Stomach (tissue), 9 donors: Measurements from ENCODE around the gene GNB5. TPM values are rescaled to one million over a fixed set of nuclear protein-coding genes. Genes with fewer than 3 reads are reported as not detected.

Experiments
- DNase-seq, 2 donors: peaks; one replicate each; pipeline versions ENCODE4 v3.0.0 to v3.0.0-alpha.2; 2013 to 2019
- H3K27ac ChIP-seq, 5 donors: fragments of 200-600 bp in 4 of 5; sonication (generic) in 4 of 5; one replicate each; pipeline ENCODE4 v1.5.1; 2013 to 2019; ENCODE audit warnings: mild to moderate bottlenecking in 1 of 5, moderate library complexity in 1 of 5
- H3K27me3 ChIP-seq, 3 donors: fragments of 200-600 bp; sonication (generic); one replicate each; pipeline ENCODE4 v1.5.1; 2017 to 2019; ENCODE audit warnings: mixed run types in 1 of 3
- H3K36me3 ChIP-seq, 4 donors: fragments of 200-600 bp; sonication (generic); 1 replicate in 3 of 4; 2 replicates in 1 of 4; pipeline ENCODE4 v1.5.1; 2016 to 2019
- H3K4me1 ChIP-seq, 4 donors: fragments of 200-600 bp; sonication (generic); one replicate each; pipeline ENCODE4 v1.5.1; 2016 to 2019
- H3K4me3 ChIP-seq, 4 donors: fragments of 200-600 bp; sonication (generic) in 3 of 4; one replicate each; pipeline ENCODE4 v1.5.1; 2016 to 2019; ENCODE audit warnings: mild to moderate bottlenecking in 1 of 4
- H3K9me3 ChIP-seq, 4 donors: fragments of 200-600 bp; sonication (generic); one replicate each; pipeline ENCODE4 v1.5.1; 2016 to 2019
- CTCF ChIP-seq, 7 experiments: fragments of 450-650 bp in 4 of 7; fragments of 200-600 bp in 3 of 7; sonication (generic) in 3 of 7; IDR thresholded peaks; one replicate each; pipeline ENCODE4 v1.5.1; 2016 to 2019; ENCODE audit warnings: antibody characterized with exemption in 7 of 7, control low read depth in 2 of 7, mild to moderate bottlenecking in 1 of 7
- EP300 ChIP-seq: sonication (generic); formaldehyde crosslinking; IDR thresholded peaks from one replicate; pipeline ENCODE4 v1.6.1; 2017; ENCODE audit warnings: antibody characterized with exemption
- POLR2A ChIP-seq, 4 donors: fragments of 450-650 bp; IDR thresholded peaks; one replicate each; pipeline ENCODE4 v1.6.1; 2016; ENCODE audit warnings: antibody characterized with exemption in 4 of 4, control low read depth in 2 of 4, mild to moderate bottlenecking in 1 of 4, moderate library complexity in 1 of 4
- POLR2AphosphoS5 ChIP-seq, 3 donors: sonication (generic); formaldehyde crosslinking; IDR thresholded peaks; one replicate each; pipeline ENCODE4 v1.6.1; 2016; ENCODE audit warnings: antibody characterized with exemption in 3 of 3
- WGBS, 5 donors: extraction: QIAGEN DNeasy Blood & Tissue Kit in 3 of 5; methylation state at CpG; one replicate each; pipeline versions ENCODE4 v1.1.5 to v1.1.7; 2013 to 2018; 5-methylcytosine and 5-hydroxymethylcytosine counted together
- intact Hi-C: fragments of 100-400 bp; cut with DNase I; formaldehyde crosslinking; loops from one replicate; pipeline ENCODE4 v1.15.1; 2023; ENCODE audit warnings: low total_unique reads
- polyA plus RNA-seq, 3 donors: library from polyadenylated mRNA; stranded (reverse); fragments of 200-250 nt; gene quantifications; one replicate each; pipeline ENCODE4 v1.2.3, GENCODE V29; 2013
- total RNA-seq, 5 donors: library from RNA; depleted of rRNA; stranded (reverse); fragments of >200 nt; gene quantifications; one replicate each; pipeline versions ENCODE4 v1.1.0 to v1.2.3, GENCODE V29; 2014 to 2016
- donor health status: healthy with polysubstance abuse.
- donor health status: Bipolar disorder and iron deficiency.
- donor health status: healthy.

The GNB5 gene
- total and polyA plus RNA-seq, 8 donors, result 6.4 to 291 (median 12.7) TPM

- 24 to 38% (median 34%) methylated on average over 2 of the region's 2 CpGs for WGBS, 5 donors
- intact Hi-C loops, result no loop called here
- Histone ChIP-seq H3K9me3 (no peaks in the 10 kb centered on the region), H3K4me1 (no peaks in the 10 kb centered on the region), H3K4me3 (no peak overlapping the region), H3K36me3 (peaks cover 24 to 97% (median 71%) of the 10 kb centered on the region in 4 donors), H3K27ac (no peak overlapping the region), H3K27me3 (no peaks in the 10 kb centered on the region)
- peak; percentile 71 to 76 for DNase-seq
- TF ChIP-seq POLR2AphosphoS5 (IDR thresholded peaks at IDR 0.05), result no peak
- TF ChIP-seq CTCF (IDR thresholded peaks at IDR 0.05), result peak in 5 of 7 experiments; percentile 24 to 66 (median 51)
- no peak for TF ChIP-seq POLR2A (IDR thresholded peaks at IDR 0.05)
- no peak for TF ChIP-seq EP300
Observed at GRCh38 chr15:52208306-52208946, 17.2 kb upstream of the GNB5 start.

- TF ChIP-seq EP300, result no peak
- no peak for TF ChIP-seq POLR2A (IDR thresholded peaks at IDR 0.05)
- TF ChIP-seq POLR2AphosphoS5 (IDR thresholded peaks at IDR 0.05), result no peak
- TF ChIP-seq CTCF (IDR thresholded peaks at IDR 0.05), result no peak
- no peak overlapping the region for H3K4me3 ChIP-seq
- H3K4me1 ChIP-seq, result no peaks in the 10 kb centered on the region
- no peak for DNase-seq
- intact Hi-C loops, result no loop called here
- no peak overlapping the region for H3K27ac ChIP-seq
- H3K27me3 ChIP-seq, result no peaks in the 10 kb centered on the region
- 67 to 82% (median 80%) methylated on average over 1 of the region's 1 CpG for WGBS, 5 donors
- H3K36me3 ChIP-seq, result peaks cover 19 to 94% (median 61%) of the 10 kb centered on the region in 4 donors
- no peaks in the 10 kb centered on the region for H3K9me3 ChIP-seq
Observed at GRCh38 chr15:52207191-52207590, 16.0 kb upstream of the GNB5 start.

- no peak overlapping the region for H3K4me3 ChIP-seq
- no peak for TF ChIP-seq POLR2A (IDR thresholded peaks at IDR 0.05)
- no peak for TF ChIP-seq POLR2AphosphoS5 (IDR thresholded peaks at IDR 0.05)
- no peak for TF ChIP-seq CTCF (IDR thresholded peaks at IDR 0.05)
- TF ChIP-seq EP300, result no peak
- no peak overlapping the region for H3K27ac ChIP-seq
- no peaks in the 10 kb centered on the region for H3K27me3 ChIP-seq
- DNase-seq, result no peak
- H3K9me3 ChIP-seq, result no peaks in the 10 kb centered on the region
- WGBS, 5 donors, result 69 to 85% (median 82%) methylated on average over 2 of the region's 2 CpGs
- H3K4me1 ChIP-seq, result no peaks in the 10 kb centered on the region
- intact Hi-C loops, result no loop called here
- peaks cover 14 to 90% (median 54%) of the 10 kb centered on the region in 4 donors for H3K36me3 ChIP-seq
Observed at GRCh38 chr15:52206446-52206845, 15.3 kb upstream of the GNB5 start.

GRCh38 chr15:52204657-52205056, 13.5 kb upstream of the GNB5 start:
- Histone ChIP-seq H3K4me3 (no peak overlapping the region), H3K9me3 (no peaks in the 10 kb centered on the region), H3K36me3 (peaks cover 13 to 80% (median 44%) of the 10 kb centered on the region in 4 donors), H3K4me1 (no peaks in the 10 kb centered on the region), H3K27me3 (no peaks in the 10 kb centered on the region), H3K27ac (no peak overlapping the region)
- 95 to 97% (median 96%) methylated on average over 20 of the region's 20 CpGs for WGBS, 5 donors
- no peak for TF ChIP-seq EP300
- TF ChIP-seq POLR2A (IDR thresholded peaks at IDR 0.05), result no peak
- TF ChIP-seq POLR2AphosphoS5 (IDR thresholded peaks at IDR 0.05), result no peak
- TF ChIP-seq CTCF (IDR thresholded peaks at IDR 0.05), result no peak
- no peak for DNase-seq
- intact Hi-C loops, result no loop called here
